Bronchial epithelial cell (primary cell): ENCODE results near the gene MACROD1. TPM values are rescaled to one million over a fixed set of nuclear protein-coding genes. Genes with fewer than 3 reads are reported as not detected.

Source experiments
- DNase-seq: peaks from one replicate; pipeline ENCODE4 v3.0.0-alpha.2; 2010; ENCODE audit warnings: low read depth
- FAIRE-seq: peaks from 2 replicates; lab custom pipeline; 2011; peaks lifted over from hg19 to GRCh38; lab: Jason Lieb, UNC
- H3K27me3 ChIP-seq: 2 replicates; pipeline ENCODE4 v1.5.1; 2011; ENCODE audit warnings: low read length; ENCODE audit not compliant: control insufficient read depth, insufficient read depth
- H3K36me3 ChIP-seq: 2 replicates; pipeline ENCODE4 v1.5.1; 2011; ENCODE audit warnings: low read length; ENCODE audit not compliant: control insufficient read depth, insufficient read depth
- H3K4me3 ChIP-seq: 2 replicates; pipeline ENCODE4 v1.5.1; 2011; ENCODE audit warnings: mild to moderate bottlenecking, low read depth, low read length, control low read depth
- total RNA-seq: library from RNA; depleted of rRNA; stranded (reverse); fragments of >200 nt; gene quantifications from 2 replicates; pipeline ENCODE4 v1.2.1, GENCODE V29; 2014
- TF ChIP-seq, protein P1 (sequence below): IDR thresholded peaks from 2 replicates; pipeline ENCODE4 v1.5.1; 2011; ENCODE audit warnings: mild to moderate bottlenecking, moderate library complexity, low read length, control low read depth, inconsistent platforms; ENCODE audit not compliant: insufficient read depth, severe bottlenecking

Gene MACROD1
- total RNA-seq, 1 donor from 2014 or later = 17.9 TPM

DNA sequence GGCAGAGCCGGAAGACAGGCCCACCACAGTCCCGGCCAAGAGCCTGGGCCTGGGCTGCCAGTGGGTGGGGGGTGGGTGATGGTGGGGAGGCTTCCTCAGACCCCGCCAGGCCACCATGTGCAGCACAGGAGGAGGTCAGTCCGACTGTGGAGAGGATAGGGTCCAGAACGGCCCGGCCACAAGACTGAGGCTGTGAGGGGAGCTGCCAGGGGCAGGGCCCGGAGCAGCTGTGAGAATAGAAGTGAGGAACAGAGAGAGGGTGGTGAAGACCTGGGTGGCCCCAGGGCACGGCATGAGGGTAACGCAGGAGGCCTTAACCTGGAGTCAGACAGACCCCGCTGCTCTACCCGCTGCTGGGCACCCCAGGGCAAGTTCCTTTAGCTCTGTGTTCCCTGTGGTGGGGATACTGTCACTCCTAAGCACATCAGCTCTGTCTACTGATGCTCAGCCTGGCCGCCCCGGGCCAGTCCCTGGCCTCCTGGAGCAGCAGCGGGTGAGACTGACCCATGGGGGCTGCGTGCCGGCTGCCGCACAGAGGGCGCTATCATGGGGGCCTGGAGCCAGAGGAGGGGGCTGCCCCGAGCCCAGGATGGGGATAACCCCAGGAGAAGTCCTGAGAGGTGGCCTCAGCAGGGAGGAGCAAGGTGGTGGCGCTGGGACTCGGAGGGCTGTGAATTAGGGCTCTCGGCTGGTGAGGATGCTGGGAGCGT lies 42.3 kb upstream of the MACROD1 start:
- peaks cover 22% of the 10 kb centered on the region for H3K36me3 ChIP-seq

DNA sequence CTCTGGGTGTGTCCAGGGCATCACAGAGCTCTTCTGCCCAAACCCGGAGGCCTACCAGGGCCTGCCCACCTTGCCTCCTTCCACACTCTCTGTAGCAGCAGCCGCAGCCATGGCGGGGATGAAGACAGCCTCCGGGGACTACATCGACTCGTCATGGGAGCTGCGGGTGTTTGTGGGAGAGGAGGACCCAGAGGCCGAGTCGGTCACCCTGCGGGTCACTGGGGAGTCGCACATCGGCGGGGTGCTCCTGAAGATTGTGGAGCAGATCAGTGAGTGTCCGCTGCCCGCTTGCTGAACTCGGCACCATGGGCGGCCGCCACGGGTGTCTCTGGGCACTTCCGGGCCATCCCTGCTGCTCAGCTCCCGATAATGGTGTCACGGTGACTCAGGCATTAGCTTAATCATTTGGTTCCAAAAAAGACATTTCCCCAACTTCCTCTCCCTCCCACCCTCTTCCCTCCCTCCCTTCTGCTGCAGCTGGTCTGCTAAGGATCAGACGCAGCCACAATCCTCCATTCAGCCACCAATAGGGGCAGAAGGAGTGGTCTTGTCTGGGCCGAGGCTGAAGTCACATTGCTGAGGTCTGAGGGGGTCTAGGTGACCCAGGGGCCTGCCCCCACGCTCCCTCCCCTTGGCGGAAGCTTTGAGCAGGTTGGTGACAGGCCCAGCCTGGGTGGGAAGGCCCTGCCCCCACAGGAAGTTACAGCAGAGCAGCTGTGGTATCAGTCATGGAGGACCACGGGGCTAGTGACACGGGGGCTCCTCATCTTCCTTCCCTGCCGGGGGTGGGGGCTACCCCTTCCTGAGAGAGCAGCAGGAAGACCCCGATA lies 41.6 kb upstream of the MACROD1 start:
- FAIRE-seq (no peak), DNase-seq (no peak)
- Histone ChIP-seq H3K27me3 (no peaks in the 10 kb centered on the region), H3K4me3 (no peak overlapping the region), H3K36me3 (peaks cover 30% of the 10 kb centered on the region)
- TF ChIP-seq, protein P1, sequence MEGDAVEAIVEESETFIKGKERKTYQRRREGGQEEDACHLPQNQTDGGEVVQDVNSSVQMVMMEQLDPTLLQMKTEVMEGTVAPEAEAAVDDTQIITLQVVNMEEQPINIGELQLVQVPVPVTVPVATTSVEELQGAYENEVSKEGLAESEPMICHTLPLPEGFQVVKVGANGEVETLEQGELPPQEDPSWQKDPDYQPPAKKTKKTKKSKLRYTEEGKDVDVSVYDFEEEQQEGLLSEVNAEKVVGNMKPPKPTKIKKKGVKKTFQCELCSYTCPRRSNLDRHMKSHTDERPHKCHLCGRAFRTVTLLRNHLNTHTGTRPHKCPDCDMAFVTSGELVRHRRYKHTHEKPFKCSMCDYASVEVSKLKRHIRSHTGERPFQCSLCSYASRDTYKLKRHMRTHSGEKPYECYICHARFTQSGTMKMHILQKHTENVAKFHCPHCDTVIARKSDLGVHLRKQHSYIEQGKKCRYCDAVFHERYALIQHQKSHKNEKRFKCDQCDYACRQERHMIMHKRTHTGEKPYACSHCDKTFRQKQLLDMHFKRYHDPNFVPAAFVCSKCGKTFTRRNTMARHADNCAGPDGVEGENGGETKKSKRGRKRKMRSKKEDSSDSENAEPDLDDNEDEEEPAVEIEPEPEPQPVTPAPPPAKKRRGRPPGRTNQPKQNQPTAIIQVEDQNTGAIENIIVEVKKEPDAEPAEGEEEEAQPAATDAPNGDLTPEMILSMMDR = no peak

More for the DNA sequence above, 42.3 kb upstream of the MACROD1 start:
- TF ChIP-seq, protein P1 = no peak
- Histone ChIP-seq H3K4me3 (no peak overlapping the region), H3K27me3 (no peaks in the 10 kb centered on the region)
- no peak for DNase-seq
- FAIRE-seq = no peak

DNA sequence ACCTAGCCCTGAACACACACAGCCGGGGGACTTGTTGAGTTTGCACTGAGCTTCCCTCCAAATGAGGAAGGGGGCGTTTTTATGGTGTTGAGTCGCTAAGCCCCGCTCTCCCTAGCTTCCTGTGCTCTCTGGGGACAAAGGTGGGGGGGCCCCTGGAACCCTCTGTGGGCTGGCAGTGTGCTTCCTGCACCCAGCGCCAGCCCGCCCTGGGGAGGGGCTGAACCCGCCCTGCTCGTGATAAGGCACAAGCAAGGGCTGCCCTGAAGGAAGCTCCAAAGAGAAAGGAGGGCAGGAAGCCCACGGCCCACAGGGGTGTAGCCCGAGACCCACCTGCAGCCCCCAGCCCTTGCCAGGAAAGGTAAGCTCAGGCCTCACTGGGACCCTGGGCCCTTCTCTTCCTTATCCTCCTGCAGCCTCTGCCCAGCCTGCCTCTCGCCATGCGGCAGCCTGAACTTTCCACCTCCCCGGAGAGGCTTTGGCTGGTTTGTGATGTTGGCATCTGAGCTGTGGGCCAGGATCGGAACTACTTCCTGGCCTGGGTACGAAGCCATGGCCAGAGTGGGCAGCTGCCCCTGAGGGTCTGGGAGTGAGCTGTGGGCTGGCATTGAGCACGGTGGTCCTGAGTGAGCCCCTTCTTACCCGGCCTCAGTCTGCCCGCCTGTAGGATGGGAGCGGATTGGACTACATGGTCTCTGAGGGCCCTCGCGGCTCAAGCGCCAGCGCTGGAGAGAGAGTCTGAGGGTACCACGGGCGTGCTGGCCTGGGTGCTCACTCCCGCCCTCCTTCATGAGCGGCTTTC lies 40.7 kb upstream of the MACROD1 start, which contains the start of gene FERMT3:
TSS of gene FERMT3 (plus strand) at position 265 of the 799 bp plus-strand sequence. CDS start 644 bp downstream, outside the sequence.
- FAIRE-seq (no peak), DNase-seq (no peak)
- TF ChIP-seq, protein P1 = no peak
- peaks cover 31% of the 10 kb centered on the region for H3K36me3 ChIP-seq
- no peaks in the 10 kb centered on the region for H3K27me3 ChIP-seq
- no peak within 1 kb of the TSS for H3K4me3 ChIP-seq

DNA sequence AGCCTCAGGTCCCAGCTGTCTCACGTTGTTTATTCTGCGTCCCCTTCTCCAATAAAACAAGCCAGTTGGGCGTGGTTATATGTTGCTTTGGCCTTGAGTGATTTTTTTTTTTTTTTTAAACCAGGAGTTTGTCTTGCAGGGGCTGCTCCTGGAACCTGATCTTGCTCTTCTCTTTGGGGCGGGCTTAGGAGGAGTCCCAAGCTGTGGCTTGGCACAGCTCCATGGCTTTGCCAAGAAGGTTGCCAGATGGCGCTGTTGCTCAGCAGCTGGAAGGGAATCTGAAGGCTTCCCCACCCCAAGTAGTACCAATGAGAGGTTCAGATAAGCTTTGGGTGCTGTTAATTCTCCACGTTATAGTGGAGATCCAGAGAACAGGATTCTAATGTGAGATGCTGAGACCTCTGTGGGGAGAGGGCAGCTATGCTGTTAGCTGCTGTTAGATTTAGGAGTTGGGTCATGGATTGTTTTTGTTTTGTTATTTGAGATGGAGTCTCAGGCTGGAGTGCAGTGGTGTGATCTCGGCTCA lies 38.6 kb upstream of the MACROD1 start:
- H3K36me3 ChIP-seq = peaks cover 40% of the 10 kb centered on the region
- FAIRE-seq = no peak

DNA sequence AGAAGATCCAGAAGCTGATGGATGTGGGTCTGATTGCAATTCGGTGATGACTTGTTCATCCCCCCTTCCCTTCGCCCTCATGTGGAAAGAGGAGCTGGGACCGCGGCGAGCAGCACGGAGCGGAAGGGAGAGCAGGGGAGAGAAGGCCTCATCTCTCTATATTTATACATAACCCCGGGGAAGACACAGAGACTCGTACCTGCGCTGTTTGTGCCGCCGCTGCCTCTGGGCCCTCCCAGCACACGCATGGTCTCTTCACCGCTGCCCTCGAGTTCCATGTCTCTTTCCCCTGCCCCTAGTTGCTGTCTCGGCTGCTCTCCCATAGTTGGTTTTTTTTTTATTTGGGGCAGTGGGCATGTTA lies 38.1 kb upstream of the MACROD1 start:
- Histone ChIP-seq H3K27me3 (no peaks in the 10 kb centered on the region), H3K4me3 (no peak overlapping the region), H3K36me3 (peaks cover 40% of the 10 kb centered on the region)
- TF ChIP-seq, protein P1 = no peak
- DNase-seq = no peak
- FAIRE-seq = no peak

More for the DNA sequence above, 38.6 kb upstream of the MACROD1 start:
- DNase-seq = peak; percentile 88
- TF ChIP-seq, protein P1 = peak; percentile 89
- no peak overlapping the region for H3K4me3 ChIP-seq
- no peaks in the 10 kb centered on the region for H3K27me3 ChIP-seq
